Activated T-cell treated with anti-CD3 and anti-CD28 coated beads, Interleukin-2, amount 50 U/mL, for 48 hours (primary cell): Measurements from ENCODE around the gene DTYMK.

ENCODE experiments used
- DNase-seq, 2 experiments: peaks; one replicate each; pipeline ENCODE4 v3.0.0-alpha.2; 2020

Gene DTYMK

DNA sequence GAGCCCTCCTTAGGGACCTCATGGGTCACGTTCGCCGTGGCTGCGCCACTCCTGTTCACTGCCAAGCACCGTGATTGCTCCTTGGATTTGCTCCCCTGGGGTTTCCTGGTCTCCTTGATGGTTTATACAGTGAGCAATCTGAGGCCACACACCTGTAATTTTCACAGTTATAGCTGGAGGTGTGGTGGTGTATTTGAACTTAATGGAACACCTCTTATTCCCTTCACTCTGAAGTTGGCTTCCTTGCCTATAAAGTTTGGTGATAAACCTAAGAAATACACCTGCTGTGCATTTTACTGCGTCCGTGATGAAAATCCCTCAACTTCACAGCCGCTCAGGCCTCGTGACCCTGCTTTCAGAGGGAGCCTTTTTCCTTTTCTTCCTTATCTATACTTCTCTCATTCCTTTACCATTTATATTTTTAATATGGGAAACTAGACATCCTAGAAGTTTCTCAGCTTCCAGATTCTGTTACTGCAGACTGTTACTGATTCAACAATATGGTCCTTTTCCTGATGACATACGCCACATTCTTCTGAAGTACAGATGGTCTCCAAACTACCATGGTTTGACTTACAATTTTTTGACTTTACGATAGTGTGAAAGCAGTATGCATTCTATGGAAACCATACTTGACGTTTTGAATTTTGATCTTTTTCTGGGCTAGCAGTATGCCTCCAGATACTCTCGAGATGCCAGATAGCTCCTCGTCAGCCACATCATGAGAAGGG is 40.5 kb downstream of the DTYMK start:
- DNase-seq, result no peak

DNA sequence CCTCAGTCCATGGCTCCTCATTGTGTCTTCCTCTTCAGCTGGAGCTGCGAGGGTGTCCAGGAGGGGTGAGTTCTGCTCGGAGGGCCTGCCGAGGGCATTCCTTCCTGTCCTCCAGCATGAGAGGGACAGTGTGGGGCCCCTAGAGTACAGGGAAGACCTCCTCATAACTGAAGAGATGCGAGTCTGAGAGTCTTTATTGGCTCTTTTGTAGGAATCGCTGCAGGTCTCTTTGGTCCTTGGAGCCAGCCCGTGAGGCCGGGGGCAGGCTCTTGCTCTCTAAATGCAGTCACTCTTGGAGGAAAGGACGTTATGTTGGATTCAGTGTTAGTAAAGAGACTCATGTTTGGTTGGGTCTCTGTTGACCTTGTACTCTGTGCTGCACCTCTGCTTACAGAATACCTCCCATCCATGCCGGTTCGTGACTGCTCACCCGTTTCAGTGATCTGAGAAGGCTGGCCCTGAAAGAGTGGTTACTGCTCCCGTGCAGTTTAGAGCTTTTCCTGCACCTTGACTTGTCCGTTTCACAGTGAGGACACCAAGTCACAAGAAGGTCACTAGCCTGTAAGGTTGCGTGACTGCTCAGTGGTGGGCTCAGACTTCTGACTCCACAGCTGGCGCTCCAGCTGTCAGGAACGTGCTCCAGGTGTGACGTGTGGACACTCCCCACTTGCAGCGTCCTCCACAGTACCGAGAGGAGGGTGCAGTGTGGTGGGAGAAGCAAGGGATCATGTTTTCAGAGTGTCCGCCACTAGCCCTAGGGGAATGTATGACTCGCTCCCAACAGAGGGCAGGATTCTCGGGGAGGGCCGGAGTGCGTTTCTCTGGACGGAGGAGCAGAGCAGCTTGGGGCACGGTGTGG is 41.3 kb downstream of the DTYMK start:
- no peak for DNase-seq

DNA sequence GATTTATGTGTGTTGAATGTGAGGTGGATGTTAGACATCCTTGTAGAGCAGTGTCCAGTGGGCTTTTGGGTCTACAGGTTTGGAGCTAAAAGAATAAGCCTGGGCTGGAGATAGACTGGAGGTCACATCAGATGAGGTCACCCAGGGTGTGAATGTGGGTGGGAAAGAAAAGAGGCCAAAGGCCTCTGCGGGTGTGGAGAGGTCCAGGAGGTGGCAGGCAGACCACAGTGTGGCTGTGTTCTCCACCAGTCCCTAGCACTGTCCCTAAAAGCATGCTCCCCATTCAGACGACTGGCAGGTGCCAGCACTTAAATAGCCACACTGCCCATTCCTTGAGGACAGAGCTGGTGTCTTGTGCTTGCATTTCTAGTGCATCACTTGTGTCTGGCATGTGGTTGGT is 45.0 kb downstream of the DTYMK start:
- no peak for DNase-seq

DNA sequence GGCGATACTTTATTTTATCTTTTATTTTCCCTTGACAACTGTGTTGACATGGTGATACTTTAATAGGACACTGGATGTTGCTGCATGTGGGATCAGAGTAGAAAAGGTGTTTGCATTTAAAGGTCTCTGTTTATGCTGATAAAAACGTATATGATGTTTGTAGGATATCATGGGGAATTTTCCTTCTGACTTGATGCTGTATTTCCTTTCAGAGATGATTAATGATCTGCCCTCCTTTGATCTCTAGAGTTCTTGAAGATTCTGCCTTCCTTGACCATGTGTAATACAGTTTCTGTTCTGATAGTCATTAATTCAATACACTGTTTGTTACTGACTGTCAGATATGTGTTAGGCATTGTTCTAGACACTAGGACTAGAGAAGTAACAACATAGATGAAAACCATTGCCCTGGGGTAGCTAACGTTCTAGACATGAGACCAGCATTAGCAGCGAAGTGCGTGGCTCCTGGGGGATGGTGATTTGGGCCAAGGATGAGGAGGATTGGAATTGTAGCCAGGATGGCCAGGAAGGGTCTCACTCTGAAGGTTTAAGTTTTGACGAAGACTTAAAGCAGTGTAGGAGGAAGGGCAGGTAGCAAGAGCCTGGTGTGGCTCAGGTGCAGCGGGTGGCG is 46.3 kb downstream of the DTYMK start:
- DNase-seq, result no peak

DNA sequence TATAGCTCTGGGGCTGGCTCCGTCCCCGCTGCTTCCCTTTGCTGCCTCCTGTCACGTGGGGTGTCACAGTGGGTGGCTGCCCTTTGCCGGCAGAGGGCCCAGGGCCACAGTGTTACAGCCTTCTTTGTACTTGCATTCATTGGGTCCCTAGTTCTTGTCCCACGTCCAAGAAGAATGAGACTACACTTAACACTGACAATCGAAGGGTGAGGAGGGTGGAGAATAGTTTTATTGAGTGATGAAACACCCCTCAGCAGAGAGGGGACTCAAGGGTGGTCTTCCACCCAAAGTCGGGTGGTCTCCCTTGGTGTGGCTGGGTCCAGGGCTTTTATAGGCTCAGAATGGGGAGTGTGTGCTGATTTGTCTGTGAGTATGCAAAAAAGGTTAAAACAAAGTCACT is 47.2 kb downstream of the DTYMK start:
- no peak for DNase-seq

DNA sequence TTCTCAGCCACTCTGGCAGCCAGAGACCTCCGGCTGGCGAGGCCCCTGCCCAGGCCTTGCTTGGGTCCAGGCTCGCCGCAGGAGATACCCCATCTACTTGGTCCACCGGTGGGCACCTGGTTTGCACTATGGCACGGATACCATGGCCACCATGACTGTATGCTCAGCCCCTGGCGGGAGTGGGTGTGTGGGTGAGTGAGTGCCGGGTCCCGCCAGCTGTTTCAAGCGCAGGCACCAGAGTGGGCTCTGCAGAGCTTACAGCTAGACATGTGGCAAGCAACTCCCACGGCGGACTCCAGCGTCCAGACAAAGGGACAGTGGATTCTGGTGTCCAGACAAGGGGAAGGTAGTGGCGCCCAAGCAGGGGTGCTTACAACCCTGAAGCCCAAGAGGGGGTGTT is 47.7 kb downstream of the DTYMK start:
- DNase-seq, result no peak

DNA sequence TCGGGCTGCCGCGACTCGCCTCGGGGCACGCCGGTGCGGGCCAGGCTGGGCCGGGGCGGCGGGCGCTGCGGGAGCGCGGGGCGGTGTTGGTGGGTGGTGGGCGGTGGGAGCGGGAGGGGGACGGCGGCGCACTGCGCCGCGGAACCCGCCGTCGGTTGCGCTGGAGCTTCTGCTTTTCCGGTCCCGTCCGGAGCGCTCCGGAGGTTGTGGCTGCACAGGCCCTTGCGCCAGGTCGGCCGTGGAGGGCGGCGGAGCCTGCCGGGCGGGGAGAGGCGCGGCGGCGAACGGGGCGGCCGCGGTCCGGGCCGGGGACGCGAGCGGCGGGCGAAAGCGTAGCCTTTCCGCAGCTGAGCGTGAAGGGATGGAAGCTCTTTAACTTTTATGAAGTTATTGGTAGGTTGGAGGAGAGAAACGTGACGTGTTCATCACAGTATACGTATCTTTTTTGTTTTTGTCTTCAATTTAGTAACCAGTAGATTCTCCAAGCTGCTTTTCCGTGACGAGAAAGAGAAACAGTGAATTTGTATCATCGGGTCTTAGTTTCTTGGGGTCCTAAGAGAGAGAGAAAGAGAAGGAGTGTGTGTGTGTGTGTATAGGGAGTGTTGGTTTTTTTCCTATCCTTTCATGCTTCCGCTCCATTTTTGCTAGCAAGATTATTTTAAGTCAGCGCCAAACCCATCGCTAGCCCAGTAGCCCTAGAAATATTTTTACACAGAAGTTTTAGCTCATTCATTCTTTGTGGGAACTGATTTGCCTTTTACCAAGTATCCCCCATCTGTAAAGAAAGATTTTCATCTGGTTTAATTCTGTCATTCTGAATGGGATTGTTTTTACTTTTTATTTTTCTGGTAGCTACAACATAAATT is 48.6 kb downstream of the DTYMK start:
- no peak for DNase-seq

DNA sequence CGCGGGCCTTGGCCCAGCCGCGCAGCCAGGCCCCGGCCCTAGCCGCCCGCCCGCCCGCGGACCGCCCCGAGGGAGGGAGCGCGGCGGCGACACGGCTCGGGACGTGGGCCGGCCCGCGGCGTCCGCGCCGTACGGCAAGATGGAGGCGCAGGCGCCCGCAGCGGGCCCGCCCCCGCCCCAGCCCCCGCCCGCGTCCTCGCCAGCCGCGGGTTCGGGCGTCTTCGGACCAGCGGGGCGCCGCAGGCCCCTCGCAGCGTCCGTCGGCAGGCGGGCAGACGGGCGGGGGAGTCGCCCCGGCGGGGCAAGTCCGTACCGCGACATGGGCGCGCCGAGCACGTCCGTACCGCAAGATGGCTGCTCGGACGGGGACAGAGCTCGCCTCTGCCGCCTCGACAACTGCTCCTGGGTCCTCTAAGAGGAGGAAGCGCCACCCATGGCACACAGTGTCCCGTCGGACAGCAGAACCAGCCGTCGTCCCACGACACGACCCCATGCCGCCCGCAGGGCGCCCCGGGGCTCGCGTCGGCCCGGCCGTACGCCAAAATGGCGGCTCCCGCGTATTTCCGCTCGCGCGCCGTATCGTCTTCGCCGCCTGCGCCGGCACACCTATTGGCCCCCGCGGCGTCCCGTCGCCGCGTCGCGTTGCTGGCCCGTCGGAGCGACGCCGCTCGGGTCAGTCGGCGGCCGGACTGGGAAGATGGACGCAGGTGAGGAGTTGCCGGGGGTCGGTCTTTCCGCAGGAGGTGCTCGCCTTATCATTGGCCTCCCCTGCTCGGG is 49.4 kb downstream of the DTYMK start, which contains the start of the genes ATG4B and THAP4:
Gene ATG4B, plus strand, starts transcription at position 676 of the 777 bp plus-strand sequence. Its CDS starts 22 bp downstream, at position 698.
Gene THAP4, minus strand, starts transcription at position 141 of the 777 bp plus-strand sequence. CDS start 141 bp downstream, outside the sequence.
- peak; percentile 84 to 89 for DNase-seq

DNA sequence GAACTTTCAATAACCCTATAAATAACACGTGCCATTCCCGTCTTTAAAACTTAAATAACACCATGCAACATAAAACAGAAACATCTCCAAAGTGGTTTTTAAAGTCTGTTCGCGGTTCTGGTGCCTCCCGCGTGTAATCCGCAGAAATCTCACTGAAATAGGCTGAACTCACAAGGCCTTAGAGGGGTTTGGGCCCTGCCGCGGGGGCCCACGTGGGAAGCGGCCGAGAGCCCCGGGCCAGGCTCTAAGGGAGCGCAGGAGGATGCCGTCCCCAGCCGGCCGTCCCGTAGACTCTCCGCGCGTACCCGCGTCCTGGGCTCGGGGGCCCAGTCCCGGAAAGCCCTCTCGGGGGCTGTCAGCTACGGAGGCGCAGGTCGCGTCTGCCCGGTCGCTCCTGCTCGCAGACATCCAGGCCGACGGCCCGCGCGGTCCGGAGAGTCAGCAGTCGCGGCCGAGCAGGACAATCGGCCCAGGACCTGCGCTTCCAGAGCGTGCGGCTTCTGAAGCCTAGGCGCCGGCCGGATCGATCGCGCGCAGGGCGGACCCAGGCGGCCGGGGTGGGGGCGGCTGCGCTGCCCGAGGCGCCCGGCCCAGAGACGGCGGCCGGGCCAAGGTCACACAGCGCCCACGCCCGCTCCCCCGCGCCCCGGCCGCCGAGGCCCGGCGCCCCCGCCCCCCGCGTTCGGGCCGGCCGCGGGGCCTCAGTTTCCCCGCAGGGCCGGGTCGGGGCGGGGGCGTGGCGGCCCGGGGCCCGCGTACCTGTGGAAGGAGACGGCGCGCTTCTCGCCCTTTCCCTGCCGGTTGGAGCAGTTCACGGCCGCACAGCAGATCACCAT is 50.2 kb downstream of the DTYMK start:
- DNase-seq, result peak; percentile 64 to 67

DNA sequence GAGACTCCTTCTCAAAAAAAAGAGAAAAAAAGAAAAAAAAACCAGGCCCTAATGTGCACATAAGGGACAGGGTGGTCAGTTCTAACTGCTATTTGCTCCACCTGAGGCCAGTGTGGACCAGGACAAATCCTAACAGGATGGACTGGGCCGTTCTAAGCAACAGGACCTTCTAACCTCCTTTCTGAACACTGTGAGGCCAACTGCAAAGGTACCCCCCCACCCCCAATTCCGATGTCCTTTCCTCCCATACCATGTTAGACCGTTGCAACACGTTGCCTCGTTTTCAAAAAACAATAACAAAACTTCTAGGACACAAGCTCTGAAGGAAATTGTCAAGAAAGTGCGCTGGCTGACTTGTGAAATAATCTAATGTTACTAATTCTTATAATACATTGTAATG is 50.9 kb downstream of the DTYMK start:
- no peak for DNase-seq

DNA sequence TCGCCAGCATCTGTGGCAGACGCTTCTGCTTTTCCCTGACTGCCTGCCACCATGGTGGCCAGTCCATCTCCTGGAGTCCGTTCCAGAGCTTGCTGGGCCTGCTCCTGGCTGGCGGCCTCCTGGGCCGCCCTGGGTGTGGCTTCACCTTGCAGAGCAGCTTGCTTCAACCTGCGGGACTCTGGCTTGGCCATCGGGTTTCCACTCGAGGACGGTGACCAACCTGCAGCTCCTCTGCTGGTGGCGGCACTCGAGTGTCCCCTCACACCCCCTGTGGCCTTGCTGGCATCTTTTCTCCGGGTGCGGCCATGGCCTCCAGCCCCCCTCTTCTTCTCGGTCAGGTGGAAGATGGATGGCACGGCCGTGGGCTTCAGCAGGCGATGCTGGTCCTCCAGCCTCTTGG is 53.1 kb downstream of the DTYMK start:
- no peak for DNase-seq

DNA sequence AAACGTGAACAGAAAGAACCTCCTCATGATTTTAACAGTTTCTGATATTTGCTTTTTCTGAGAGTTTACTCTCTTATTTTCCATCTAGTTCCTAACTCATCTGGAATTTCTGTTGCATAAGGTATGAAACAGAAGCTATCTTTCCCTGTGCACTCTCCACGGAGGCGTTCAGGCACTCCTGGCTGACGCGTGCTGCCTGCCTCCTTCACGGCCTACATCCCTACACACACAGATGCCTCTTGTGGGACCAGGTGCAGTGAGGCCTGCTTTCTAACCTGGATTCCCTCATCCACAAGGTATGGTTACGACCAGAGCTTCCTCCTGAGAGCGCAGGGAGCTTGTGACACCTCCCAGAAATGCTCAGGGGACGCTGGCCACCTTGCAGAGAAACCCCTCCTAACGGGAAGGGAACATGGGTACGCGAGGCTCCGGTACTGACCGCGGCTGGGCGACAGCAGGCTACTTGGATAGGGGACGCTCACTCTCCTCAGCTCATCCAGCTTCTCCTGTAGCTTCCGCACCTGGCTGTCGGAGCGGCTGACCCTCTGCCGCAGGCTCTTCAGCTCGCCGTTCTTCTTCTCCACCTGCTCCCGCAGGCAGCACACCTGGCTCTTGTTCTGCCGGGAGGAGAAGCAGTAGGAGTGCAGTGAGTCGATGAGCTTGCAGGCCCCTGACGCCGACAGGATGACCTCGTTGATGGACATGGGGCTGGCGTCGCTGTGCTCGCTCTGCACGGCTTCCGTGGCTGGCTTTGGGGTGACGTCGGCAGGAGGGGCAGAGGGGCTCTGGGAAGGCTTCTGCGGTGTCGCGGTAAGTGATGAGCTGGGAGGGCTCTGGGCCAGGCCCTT is 53.9 kb downstream of the DTYMK start:
- DNase-seq, result no peak

DNA sequence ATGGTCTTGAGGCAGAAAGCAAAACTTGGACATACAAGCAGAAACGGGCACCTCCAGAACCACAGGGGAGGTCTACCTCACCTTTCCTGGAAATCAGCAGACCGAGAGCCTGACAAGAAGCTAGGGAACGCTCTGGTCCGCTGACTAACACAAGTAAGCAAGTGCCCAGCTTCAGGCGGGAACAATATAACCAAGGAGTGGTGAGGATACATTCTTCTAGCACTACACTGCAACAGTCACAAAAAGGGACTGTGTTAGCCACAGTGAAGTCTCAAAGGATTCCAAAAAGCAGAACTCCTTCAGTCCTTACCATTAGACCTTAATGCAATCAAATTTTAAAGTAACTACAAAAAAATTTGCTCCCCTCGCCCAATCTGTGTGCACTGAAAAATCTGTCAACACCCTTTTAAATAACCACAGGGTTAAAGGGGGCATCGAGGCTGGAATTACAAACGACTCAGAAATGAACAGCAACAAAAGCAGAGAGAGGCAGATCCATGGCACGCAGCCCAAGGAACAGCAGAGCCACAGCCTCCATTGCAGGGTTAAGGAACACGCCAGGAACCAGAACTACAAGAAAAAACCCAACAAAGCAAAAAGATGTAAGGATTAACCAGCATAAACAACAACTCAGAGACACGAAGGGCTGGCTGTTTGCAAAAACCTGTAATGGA is 56.7 kb downstream of the DTYMK start:
- no peak for DNase-seq

DNA sequence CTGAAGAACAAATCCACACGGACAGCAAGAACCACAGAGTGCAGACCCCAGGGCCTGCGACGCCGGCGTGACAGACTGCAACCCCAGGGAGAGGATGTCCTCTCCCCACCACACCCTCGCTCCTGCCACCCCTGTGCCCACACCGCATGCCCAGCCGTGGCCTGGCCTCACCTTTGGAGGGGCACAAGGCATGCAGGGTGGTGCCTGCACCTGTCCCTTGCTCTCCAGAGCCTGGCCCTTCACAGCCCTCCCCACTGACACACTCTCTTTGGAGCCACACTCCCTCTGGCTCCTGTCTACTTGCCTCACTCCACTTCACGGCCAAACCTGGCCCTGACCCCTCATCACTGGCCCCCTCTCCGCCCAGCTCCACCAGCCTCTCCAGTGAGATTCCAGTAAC is 58.9 kb downstream of the DTYMK start:
- DNase-seq, result no peak
